NCI-H2196 (cell line): ENCODE measurements around the gene KMT2D.

Source experiments
- DNase-seq: peaks from one replicate; lab custom pipeline; 2025; ENCODE audit not compliant: unreplicated experiment; lab: John Stamatoyannopoulos, UW

Gene KMT2D

DNA sequence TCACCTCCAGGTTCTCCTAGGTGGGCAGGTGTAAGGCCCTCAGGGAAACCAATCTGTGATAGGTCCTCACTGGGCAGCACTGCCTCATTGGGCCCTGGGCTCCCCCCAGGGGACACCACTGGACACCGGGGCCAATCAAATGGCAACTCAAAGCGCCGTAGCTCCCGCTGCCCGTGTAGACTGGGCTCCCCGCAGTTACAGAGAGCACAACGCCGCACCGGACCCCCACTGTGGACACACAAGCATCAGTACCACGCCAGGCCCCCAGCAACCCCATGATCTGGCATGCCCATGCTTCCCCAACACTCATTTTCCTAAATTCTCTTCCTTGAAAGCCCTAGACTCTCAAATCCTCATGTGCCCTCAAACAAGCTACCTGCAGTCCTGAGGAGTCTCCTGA, 6.1 kb downstream of the KMT2D start:
- no peak for DNase-seq

DNA sequence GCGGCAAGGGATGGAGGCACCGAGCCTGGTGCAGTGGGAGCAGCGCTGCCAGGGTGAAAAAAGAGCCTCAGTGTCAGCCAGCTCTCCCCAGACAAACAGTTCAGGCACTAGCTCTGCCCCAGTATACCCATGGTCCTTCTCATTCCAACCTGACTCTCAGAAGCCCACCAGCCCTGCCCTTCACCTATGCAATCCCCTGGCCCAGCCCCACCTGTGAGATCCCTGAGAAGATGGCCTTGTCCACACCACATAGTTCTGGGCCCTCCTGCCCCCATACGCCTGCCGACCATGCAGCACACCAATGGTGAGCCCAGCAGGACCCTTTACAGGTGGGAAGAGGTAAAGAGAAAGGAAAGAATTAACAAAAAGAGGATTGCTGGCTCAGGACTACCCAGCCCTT, 6.5 kb downstream of the KMT2D start:
- no peak for DNase-seq

DNA sequence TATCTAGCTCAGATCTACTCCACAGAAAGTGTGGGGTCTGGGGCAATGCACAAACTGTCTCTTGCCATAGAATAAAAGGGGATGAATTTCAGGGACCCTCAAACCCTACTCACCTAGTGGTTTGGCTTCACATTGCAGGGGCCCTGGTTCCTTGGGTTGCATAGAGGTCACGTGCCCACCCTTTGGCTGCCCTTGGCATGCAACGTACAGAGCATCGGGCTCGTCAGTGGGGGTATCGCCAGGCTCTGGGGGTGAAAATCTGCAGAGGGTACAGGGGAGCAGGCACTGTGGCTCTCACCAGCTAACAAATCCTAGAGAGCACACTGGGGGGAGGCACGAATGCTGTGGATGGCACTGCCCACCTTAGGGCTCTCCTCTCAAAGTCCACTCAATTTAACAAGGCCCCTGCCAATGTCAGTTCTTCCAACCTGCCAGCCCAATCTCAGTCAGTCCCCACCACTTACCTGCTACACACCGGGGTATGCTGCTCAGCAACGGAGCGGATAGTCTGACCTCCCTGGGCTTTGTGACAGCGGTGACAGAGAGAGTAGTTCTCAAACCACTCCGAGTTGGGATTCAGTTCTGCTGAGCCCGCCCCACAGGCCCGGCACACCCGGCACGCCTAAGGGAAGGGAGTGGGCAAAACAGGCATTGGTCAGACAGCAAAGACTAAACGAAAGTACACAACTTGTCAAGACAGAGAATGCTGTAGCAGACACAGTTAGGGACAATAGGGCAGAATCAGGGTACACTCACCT, 8.0 kb downstream of the KMT2D start:
- no peak for DNase-seq

DNA sequence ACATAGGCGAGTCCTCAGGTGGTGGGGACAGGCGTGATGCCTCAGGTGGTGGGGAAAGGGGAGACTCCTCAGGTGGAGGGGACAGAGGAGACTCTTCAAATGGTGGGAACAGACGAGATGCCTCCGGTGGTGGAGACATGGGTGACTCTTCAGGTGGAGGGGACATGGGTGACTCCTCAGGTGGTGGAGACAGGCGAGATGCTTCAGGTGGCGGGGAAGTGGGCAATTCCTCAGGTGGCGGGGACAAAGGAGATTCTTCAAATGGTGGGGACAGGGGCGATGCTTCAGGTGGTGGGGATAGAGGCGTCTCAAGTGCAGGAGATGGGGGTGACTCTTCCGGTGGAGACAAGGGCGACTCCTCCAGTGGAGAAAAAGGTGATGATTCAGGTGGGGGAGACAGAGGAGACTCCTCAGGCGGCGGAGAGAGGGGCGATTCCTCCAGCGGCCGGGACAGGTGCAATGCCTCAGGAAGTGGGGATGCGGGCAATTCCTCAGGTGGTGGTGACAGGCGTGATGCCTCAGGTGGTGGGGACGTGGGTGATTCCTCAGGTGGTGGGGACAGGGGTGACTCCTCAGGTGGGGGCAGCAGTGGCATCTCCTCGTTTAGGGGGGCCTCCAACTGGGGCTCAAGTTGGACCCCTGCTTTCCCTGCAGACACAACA, 8.7 kb downstream of the KMT2D start:
- DNase-seq, result no peak

DNA sequence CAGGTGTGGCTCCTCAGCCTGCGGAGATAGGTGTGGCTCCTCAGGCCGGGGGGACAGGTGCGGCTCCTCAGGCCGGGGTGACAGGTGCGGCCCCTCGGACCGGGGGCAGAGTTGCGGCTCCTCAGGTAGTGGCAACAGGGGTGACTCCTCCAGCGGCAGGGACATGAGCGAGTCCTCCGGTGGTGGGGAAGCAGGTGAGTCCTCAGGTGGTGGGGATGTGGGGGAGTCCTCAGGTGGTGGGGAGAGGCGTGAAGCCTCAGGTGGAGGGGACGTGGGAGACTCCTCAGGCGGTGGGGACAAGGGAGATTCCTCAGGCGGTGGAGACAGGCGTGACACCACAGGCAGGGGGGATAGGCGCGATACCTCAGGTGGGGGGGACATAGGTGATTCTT, 9.2 kb downstream of the KMT2D start:
- no peak for DNase-seq

DNA sequence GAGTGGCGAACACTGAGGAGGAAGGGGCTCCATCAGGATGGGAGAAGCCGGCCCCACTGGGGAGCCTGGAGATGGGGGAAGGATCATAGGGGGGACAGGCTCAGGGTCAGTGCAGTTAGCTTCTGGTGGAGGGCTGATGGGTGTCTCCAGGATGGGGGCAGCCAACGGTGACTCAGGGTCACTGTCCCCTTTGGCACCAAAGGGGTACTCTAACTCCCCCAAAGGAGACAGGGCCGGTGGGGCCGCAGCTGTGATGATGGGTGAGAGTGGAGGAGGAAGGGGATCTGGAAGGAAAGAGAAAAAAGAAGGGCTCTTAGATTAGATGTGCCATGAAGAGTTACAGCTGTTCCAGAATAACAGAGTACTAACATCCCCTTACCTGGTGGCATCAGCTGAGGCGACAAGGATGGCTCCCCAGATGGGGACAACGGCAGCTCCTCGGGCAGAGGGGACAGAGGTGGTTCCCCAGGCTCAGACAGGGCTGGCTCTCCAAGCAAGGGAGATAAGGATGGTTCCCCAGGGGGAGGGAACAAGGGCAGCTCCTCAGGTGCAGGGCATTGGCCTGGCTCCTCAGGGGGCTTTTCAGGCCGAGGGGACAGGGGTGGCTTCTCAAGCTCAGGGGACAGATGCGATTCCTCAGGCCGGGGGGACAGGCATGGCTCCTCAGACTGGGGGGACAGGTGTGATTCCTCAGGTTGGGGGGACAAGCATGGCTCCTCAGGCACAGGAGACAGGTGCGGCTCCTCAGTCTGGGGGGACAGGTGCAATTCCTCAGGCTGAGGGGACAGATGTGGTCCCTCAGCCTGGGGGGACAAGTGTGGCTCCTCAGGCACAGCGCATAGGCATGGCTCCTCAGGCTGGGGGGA, 9.9 kb downstream of the KMT2D start:
- no peak for DNase-seq

DNA sequence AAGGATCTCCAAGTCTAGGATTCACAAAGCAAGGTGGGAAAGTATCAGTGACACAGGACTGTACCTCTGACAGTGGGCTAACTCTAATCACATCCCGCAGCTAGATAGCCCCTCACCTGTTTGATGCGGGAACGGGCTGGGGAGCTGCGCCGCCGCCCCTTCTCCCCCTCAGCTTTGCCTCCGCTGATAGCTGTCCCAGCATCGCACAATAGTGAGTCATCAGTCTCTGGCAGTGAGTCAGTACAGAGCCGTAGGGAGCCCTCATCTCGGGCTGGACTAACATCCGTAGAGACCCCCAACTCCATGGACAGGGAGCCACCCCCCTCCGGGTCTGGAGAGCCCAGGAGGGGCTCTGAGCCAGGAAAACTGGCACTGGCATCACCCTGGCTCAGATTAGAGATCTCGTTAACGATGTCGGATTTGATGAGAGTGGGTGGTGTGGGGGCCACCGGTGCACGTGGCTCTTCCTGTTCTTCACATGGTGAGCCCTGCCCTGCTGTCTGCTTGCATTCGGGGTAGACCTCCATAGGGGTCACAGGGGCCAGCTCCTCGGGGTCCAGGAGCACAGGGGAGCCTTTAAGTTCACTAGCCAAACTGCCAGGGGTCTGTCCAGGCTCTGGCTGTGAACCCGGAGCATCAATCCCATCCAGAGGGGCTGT, 10.9 kb downstream of the KMT2D start:
- no peak for DNase-seq

DNA sequence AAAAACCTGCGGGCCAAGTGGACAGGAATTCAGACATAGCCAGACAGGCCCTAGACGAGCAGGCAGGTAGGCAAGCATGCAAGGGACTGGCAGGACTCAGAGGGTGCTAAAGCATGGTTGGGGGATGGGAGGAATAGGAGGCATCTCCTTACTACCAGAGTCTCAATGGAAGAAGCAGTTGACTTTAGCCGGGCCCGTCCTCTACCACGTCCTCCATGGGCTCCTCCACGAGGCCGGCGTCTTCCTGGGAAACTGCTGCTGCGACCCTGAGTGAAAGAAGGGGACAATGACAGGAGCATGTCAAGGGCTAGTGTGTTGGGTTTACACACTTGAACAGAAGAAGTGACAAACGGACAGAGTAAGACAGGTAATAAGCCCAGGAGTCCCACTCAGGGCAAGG, 11.6 kb downstream of the KMT2D start:
- no peak for DNase-seq

DNA sequence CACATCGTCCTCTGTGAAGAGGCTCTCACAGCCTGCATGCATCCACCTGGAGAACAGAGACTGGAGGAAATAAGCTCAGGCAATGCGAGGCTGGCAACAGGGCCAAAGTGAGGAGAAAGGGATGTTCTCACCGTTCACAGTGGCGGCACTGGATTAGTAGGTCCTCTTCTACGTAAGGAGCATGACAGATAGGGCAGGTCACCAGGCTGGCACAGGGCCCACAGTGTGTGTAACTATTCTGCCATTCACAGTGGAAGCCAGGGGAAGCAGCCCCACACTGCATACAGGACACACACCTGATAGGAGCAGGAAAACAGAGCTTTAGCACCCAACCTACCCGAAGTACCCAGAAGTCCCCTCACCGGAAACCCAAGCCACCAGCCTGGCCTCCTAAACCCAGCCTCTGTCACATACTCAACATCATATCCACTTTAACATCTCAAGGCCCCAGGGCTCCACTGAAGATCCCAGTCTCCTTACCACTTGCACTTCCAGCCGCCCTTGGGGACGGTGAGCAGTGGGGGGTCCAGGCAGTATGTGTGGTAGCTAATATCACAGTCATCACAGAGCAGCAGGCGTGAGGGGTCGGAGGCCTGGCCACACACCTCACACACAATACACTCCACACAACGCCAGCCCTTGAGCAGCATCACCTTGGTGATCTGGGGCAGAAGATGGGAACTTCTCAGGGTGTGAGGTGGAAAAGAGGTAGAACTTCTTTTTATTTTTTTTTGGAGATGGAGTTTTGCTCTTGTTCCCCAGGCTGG, 14.3 kb downstream of the KMT2D start:
- DNase-seq, result no peak

DNA sequence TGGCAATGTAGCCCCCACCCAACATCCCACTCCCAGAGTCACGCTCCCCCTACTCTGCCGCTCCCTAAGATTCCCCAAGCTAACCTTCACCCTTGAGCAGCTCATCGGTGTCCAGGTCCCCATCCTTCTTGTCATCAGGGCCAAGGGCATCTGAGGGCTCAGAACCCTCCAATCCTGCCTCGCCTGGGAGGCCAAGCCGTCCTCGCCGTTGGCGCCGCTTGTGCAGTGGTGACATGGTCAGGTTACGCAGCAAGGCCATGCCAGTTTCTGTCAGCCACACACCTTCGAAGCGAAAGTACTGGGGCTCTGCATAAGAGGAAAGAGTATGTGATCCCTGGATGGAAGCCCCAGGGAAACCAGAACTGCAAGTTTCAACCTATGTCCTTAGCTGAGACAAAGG, 15.9 kb downstream of the KMT2D start:
- DNase-seq, result no peak

DNA sequence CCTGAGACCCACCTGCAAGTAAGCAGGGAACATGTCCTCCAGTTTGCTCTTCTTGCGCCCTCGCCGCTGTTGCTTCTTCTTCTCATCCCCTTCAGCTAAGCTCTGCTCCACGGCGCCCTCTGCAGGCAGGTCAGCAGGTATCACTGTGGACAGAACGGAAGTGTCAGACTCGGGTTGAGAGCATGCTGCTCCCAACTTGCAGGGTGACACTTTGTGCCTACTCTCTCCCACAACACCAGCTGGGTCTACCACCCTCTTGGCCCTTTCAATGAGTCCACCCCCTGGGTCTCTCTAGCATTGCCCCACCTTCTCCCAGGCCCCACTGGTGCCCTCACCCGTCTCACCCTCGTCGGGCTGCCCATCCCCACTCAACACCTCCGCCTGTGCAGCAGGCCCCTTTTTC, 16.7 kb downstream of the KMT2D start:
- peak; percentile 63 for DNase-seq

DNA sequence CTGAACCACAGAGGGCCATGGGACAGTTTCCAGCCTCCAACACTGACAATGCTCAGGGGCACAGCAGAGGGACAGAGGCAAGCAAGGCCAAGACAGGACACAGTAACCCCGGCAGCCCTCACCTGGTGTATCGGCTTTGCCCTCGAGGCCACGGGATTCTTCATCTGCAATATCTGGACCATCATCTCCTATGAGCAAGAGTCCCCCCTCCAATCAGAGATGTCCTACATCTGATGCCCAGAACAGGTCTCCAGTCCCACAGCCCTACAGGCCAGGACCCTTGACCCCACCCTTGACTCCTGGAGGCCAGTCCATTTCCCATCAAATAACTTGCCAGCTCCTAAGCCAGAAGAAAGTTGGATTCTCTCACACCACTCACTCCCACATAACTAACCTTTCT, 17.4 kb downstream of the KMT2D start:
- DNase-seq, result no peak

DNA sequence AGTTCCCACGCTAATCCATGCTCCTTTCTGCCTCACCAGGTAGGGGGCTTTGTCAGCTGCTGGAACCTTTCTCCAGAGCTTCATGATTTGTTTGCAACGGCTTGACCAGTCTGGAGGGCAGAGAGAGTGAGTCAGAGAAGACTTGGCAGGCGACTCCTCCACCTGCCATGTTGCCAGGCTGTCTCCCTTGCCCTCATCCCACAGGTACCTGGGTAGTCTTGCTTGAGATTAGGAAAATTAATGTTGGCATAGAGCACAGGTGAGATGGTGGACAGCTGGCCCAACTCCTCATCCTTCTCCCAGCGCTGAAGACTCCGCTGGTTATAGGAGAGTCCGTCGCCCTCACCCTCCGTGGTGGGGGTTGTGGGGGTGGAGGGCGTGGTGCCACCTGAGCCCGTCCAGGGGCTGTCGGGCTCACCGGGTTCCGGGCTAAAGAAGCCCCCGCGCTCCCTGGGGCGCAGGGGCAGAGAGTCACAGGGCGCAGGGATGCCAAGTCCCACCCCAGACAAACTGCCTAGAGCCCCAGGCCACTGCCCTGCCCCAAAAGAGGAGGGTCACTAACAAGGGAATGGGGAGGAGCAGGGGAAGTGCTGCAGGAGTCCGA, 18.6 kb downstream of the KMT2D start:
- peak; percentile 40 for DNase-seq

DNA sequence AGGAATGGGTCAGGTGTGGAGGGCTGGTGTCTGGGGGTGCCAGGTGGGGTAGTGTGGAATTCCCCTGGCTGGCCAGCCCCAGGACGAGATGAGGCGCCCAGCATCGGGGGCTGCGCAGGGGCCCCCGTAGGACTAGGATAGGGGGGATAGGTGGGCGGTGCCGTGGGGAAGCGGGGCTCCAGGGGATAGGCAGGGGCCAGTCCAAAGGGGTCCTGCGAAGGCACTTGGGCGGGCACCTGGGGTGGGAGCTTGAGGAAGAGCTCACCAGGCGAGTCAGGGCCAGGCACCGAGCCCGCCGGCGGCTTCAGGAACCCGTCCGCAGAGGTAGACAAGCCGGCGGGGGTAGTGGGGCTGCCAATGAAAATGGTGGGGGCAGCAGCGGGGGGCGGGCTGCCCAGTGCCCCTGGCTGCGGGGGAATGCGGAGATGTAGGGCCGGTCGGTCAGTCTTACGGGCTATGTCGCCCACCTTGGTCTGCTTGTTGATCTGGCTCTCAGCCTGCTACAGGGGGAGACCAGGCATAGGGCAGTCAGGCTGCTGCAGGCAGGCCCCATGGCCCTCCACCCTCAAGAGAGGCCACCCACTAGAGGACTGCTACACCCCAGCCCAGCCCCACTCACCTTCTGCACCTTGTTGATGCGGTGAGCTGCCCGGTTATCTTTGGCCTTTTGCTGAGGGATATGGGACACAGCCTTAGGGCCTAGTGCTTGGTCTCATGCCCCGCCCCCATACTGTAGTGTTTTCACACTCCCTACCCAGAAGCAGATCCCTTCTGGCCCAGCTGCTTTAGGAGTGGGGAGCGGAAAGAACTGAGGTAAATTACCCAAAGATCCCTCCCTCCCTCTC, 19.3 kb downstream of the KMT2D start:
- no peak for DNase-seq

DNA sequence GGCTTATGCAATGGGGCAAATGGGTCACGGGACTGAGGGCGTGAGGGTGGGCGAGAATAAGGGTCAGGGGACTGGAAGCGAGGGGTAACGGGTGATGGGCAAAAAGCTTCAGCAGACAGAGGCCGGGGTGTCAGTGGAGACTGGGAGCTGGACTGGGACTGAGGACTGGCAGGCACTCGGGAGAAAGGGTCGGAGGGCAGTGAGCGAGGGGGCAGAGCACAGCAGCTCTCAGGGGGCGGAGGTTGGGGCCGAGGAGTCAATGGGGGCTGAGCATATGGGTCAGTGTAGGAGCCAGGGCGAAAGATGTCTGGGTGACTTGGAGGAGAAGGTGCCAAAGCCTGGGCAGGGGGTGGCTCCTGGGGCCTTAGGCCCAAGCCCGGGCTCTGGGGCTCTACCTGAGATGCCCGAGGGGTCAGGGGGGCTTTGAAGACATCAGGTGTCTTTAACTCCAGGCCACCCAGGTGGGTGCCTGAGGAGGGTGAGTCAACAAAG, 20.2 kb downstream of the KMT2D start:
- DNase-seq, result no peak

DNA sequence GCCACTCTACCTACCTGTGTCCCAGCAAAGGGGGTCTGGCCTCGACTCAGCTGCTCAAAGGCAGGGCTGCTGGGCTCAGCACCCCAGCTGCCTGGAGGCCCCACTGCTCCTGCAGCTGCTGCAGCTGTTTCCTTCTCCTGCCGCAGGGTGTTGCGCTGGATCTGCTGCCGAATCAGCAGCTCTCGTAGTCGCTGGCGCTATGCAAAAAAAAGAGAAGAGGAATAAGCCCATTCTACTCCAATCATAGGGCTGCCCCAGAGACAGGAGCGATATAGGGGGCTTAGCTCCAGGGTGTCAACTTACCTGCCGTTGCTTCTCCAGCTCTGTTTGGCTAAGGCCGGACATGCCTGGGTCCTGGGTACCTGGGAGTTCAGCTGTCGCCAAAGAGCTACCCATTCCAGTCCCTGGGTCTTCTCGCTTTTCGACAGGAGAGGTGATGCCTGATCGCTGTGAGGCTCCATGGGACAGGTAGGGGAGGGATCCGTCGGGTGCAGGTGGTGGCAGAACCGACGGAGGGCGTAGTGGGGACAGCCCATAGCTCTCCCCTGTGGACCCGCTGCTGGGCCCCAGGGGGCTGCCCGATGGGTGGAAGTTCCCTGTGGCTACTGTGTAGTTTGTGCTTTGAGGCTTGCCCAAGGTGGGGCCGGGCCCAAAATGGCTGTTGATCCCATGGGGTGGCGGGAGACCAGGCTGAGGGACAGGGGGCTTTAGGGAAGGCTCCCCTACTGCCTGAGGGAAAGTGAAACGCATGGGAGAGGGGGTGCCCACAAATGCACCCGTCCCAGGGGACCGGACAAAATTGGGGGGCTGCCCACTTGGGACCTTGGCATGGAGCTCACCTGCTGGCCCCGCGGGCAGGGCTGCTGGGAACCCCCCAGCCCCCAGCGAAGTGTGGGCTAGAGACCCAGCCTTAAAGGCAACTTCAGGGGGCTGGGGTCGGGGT, 20.9 kb downstream of the KMT2D start:
- no peak for DNase-seq

DNA sequence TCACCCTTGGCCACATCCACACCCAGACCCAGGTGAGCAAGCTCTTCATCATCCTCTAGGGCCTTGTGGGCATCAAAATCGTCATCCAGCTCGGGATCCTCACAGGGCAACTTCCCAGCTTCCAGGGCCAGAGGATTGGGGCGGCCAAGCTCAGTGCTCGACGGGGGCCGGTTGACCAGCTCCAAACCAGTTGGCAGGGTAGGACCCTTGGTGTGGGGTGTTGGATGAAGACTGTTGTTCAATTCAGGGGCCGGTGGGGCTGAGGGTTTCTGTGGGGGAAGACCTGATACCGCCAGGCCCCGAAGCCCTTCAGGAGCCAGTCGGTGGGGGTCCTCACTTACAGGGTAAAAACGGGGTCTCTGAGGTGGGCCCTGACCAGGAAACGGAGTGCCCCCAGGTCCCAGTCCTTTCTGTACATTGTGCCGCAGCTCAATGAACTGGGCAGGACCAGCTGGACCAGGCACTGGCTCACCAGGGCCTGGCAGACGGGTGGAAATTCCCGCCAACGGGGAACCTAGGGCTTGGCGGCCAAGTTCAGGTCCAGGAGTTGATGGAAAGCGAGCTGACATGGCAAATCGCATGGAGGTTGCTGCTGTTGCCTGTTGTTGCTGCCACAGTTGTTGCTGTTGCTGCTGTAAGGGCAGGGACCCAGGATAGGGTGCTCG, 22.2 kb downstream of the KMT2D start:
- no peak for DNase-seq

DNA sequence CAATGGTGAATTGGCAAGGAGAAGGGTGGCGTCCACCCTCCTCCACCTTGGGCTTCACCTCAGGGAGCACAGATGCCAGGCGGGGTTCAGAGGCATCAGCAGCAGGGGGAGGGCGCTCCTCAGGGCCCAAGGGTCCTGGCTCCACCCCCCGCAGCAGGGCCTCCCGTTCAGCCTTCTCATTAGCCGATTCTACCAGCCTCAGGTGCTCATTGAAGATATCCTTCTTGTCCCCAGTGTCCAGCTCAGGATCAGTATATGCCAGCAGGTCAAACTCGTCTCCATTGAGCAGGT, 22.7 kb downstream of the KMT2D start:
- DNase-seq, result no peak
